Fibroblast of lung (primary cell): ENCODE results near the gene MYBPC2. TPM values are rescaled to one million over a fixed set of nuclear protein-coding genes. Genes with fewer than 3 reads are reported as not detected.

ENCODE experiments used
- DNase-seq, 2 donors: peaks; one replicate each; pipeline versions ENCODE4 v3.0.0 to v3.0.0-alpha.2; 2010; ENCODE audit warnings: low read depth in 2 of 2
- H2AFZ ChIP-seq: 2 replicates; pipeline ENCODE4 v1.5.1; 2012; ENCODE audit warnings: low read length, control low read depth, inconsistent platforms
- H3K27ac ChIP-seq: 2 replicates; pipeline ENCODE4 v1.5.1; 2011; ENCODE audit warnings: low read length, control low read depth; ENCODE audit not compliant: insufficient read depth
- H3K27me3 ChIP-seq: 2 replicates; pipeline ENCODE4 v1.5.1; 2011; ENCODE audit warnings: mild to moderate bottlenecking, low read length; ENCODE audit not compliant: control insufficient read depth, insufficient read depth
- H3K36me3 ChIP-seq: 2 replicates; pipeline ENCODE4 v1.5.1; 2011; ENCODE audit warnings: low read length; ENCODE audit not compliant: control insufficient read depth, insufficient read depth
- H3K4me1 ChIP-seq: 2 replicates; pipeline ENCODE4 v1.5.1; 2011; ENCODE audit warnings: low read length; ENCODE audit not compliant: control insufficient read depth, insufficient read depth; ENCODE audit errors: extremely low read depth
- H3K4me2 ChIP-seq: 2 replicates; pipeline ENCODE4 v1.5.1; 2011; ENCODE audit warnings: low read length, control low read depth; ENCODE audit not compliant: insufficient read depth; ENCODE audit errors: extremely low read depth
- H3K4me3 ChIP-seq, 4 experiments: fragments of 200-600 bp in 1 of 4; sonication (generic) in 1 of 4; replicated peaks in 1 of 4; 2 replicates each; pipeline ENCODE4 v1.5.1; 2011 to 2016; ENCODE audit warnings: low read length in 4 of 4, low read depth in 3 of 4, mild to moderate bottlenecking in 3 of 4, control low read depth in 2 of 4, inconsistent platforms in 1 of 4, mixed read lengths in 1 of 4; ENCODE audit not compliant: insufficient read depth in 1 of 4; ENCODE audit errors: control extremely low read depth in 1 of 4
- H3K79me2 ChIP-seq: 2 replicates; pipeline ENCODE4 v1.5.1; 2012; ENCODE audit warnings: mild to moderate bottlenecking, low read length, inconsistent platforms; ENCODE audit not compliant: control insufficient read depth, insufficient read depth
- H3K9ac ChIP-seq: 2 replicates; pipeline ENCODE4 v1.5.1; 2011; ENCODE audit warnings: mild to moderate bottlenecking, low read length, control low read depth; ENCODE audit not compliant: insufficient read depth
- H3K9me3 ChIP-seq: 2 replicates; pipeline ENCODE4 v1.5.1; 2012; ENCODE audit warnings: low read depth, low read length; ENCODE audit not compliant: control insufficient read depth, insufficient read depth
- H4K20me1 ChIP-seq: 2 replicates; pipeline ENCODE4 v1.5.1; 2011; ENCODE audit warnings: low read length; ENCODE audit not compliant: control insufficient read depth, insufficient read depth; ENCODE audit errors: extremely low read depth
- EZH2 ChIP-seq: IDR thresholded peaks from 2 replicates; pipeline ENCODE4 v1.5.1; 2012; ENCODE audit warnings: low read length, control low read depth, mild to moderate bottlenecking; ENCODE audit errors: missing control alignments
- polyA plus RNA-seq, 2 donors: library from polyadenylated mRNA; depleted of rRNA in 1 of 2; stranded (reverse) in 1 of 2; unstranded in 1 of 2; fragments of >200 nt; gene quantifications; 2 replicates each; pipeline ENCODE4 v1.2.1, GENCODE V29; 2011 to 2012; ENCODE audit warnings: missing spikeins in 1 of 2
- total RNA-seq: library from RNA; depleted of rRNA; stranded (reverse); fragments of >200 nt; gene quantifications from 2 replicates; pipeline ENCODE4 v1.2.1, GENCODE V29; 2014
- TF ChIP-seq, protein P1 (sequence below), 2 donors: IDR thresholded peaks in 1 of 2; conservative IDR thresholded peaks in 1 of 2; 1 replicate in 1 of 2; 2 replicates in 1 of 2; pipeline ENCODE4 v1.5.1; 2011 to 2012; ENCODE audit warnings: low read length in 2 of 2, control low read depth in 1 of 2, inconsistent platforms in 1 of 2, low read depth in 1 of 2, mild to moderate bottlenecking in 1 of 2

Gene MYBPC2
- total and polyA plus RNA-seq, 2 donors (not counting 1 experiment from before 2014, with no cell fraction given), result under 0.01 TPM; not detected in 1

- Histone ChIP-seq H3K27me3 (peaks cover 4% of the 10 kb centered on the region), H4K20me1 (no peaks in the 10 kb centered on the region), H3K9ac (no peak overlapping the region), H3K4me2 (no peak overlapping the region), H3K36me3 (no peaks in the 10 kb centered on the region), H2AFZ (no peak overlapping the region), H3K4me3 (no peak overlapping the region), H3K27ac (no peak overlapping the region), H3K9me3 (no peaks in the 10 kb centered on the region), H3K4me1 (no peaks in the 10 kb centered on the region), H3K79me2 (no peaks in the 10 kb centered on the region)
- no peak for DNase-seq
- TF ChIP-seq, protein P1, sequence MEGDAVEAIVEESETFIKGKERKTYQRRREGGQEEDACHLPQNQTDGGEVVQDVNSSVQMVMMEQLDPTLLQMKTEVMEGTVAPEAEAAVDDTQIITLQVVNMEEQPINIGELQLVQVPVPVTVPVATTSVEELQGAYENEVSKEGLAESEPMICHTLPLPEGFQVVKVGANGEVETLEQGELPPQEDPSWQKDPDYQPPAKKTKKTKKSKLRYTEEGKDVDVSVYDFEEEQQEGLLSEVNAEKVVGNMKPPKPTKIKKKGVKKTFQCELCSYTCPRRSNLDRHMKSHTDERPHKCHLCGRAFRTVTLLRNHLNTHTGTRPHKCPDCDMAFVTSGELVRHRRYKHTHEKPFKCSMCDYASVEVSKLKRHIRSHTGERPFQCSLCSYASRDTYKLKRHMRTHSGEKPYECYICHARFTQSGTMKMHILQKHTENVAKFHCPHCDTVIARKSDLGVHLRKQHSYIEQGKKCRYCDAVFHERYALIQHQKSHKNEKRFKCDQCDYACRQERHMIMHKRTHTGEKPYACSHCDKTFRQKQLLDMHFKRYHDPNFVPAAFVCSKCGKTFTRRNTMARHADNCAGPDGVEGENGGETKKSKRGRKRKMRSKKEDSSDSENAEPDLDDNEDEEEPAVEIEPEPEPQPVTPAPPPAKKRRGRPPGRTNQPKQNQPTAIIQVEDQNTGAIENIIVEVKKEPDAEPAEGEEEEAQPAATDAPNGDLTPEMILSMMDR (conservative IDR thresholded peaks at IDR 0.05 in 1 of 2, IDR thresholded peaks at IDR 0.05 in 1 of 2; ENCODE audit: low read depth in 1 of 2, low read length in 2 of 2), result no peak
- TF ChIP-seq EZH2, result no peak
Observed at GRCh38 chr19:50415661-50416033, 17.0 kb upstream of the MYBPC2 start.

GRCh38 chr19:50416034-50416977 lies 16.4 kb upstream of the MYBPC2 start:
- TF ChIP-seq, protein P1 (conservative IDR thresholded peaks at IDR 0.05 in 1 of 2, IDR thresholded peaks at IDR 0.05 in 1 of 2; ENCODE audit: low read depth in 1 of 2, low read length in 2 of 2), result no peak
- no peak for TF ChIP-seq EZH2
- Histone ChIP-seq H3K27ac (no peak overlapping the region), H3K27me3 (peaks cover 4% of the 10 kb centered on the region), H3K9ac (no peak overlapping the region), H2AFZ (no peak overlapping the region), H3K36me3 (no peaks in the 10 kb centered on the region), H3K4me1 (no peaks in the 10 kb centered on the region), H3K9me3 (no peaks in the 10 kb centered on the region), H3K79me2 (no peaks in the 10 kb centered on the region), H3K4me3 (no peak overlapping the region), H4K20me1 (no peaks in the 10 kb centered on the region), H3K4me2 (no peak overlapping the region)
- DNase-seq, result no peak

GRCh38 chr19:50417111-50418081 lies 15.3 kb upstream of the MYBPC2 start:
- peaks cover 4% of the 10 kb centered on the region for H3K27me3 ChIP-seq
- H3K9ac ChIP-seq, result no peak overlapping the region
- H3K9me3 ChIP-seq, result no peaks in the 10 kb centered on the region
- H4K20me1 ChIP-seq, result no peaks in the 10 kb centered on the region
- DNase-seq, result no peak
- no peak overlapping the region for H2AFZ ChIP-seq
- H3K4me3 ChIP-seq, result no peak overlapping the region
- no peak overlapping the region for H3K4me2 ChIP-seq
- no peaks in the 10 kb centered on the region for H3K4me1 ChIP-seq
- no peak overlapping the region for H3K27ac ChIP-seq
- TF ChIP-seq, protein P1 (conservative IDR thresholded peaks at IDR 0.05 in 1 of 2, IDR thresholded peaks at IDR 0.05 in 1 of 2; ENCODE audit: low read depth in 1 of 2, low read length in 2 of 2), result no peak
- TF ChIP-seq EZH2, result no peak
- no peaks in the 10 kb centered on the region for H3K79me2 ChIP-seq
- H3K36me3 ChIP-seq, result no peaks in the 10 kb centered on the region
